VCaP (cell line): Measurements from ENCODE around the gene PPP1R7.

Experiments
- H3K27ac ChIP-seq: fragments of 450-650 bp; 2 replicates; pipeline ENCODE4 v1.5.1; 2017
- CTCF ChIP-seq: fragments of 450-650 bp; conservative IDR thresholded peaks from 2 replicates; pipeline ENCODE4 v1.5.1; 2017; ENCODE audit warnings: mild to moderate bottlenecking, moderate library complexity

Gene PPP1R7

GRCh38 chr2:241199897-241200821, 49.9 kb downstream of the PPP1R7 start:
- no peak for TF ChIP-seq CTCF

GRCh38 chr2:241200822-241201395, 50.6 kb downstream of the PPP1R7 start:
- TF ChIP-seq CTCF: no peak
- no peak overlapping the region for H3K27ac ChIP-seq

More at GRCh38 chr2:241199897-241200821, 49.9 kb downstream of the PPP1R7 start:
- no peak overlapping the region for H3K27ac ChIP-seq

- no peak for TF ChIP-seq CTCF
- no peak overlapping the region for H3K27ac ChIP-seq
These were observed 51.4 kb downstream of the PPP1R7 start for GRCh38 chr2:241201445-241202267.

GRCh38 chr2:241202268-241202585, 52.0 kb downstream of the PPP1R7 start:
- TF ChIP-seq CTCF: no peak
- H3K27ac ChIP-seq: no peak overlapping the region

GRCh38 chr2:241202681-241203080, 52.4 kb downstream of the PPP1R7 start:
- no peak overlapping the region for H3K27ac ChIP-seq
- TF ChIP-seq CTCF: no peak

GRCh38 chr2:241203218-241204009, 53.1 kb downstream of the PPP1R7 start:
- H3K27ac ChIP-seq: no peak overlapping the region
- no peak for TF ChIP-seq CTCF

- TF ChIP-seq CTCF: no peak
- H3K27ac ChIP-seq: no peak overlapping the region
These were observed 53.7 kb downstream of the PPP1R7 start for GRCh38 chr2:241204010-241204384.
